ENCODE data around the gene NAT10.

GRCh38 chr11:34151916-34152845 is 46.8 kb downstream of the NAT10 start:
- TF ChIP-seq CTCF (IDR thresholded peaks at IDR 0.05; ENCODE audit: low read length) = no peak
- TF ChIP-seq EZH2 (IDR thresholded peaks at IDR 0.05; ENCODE audit: borderline replicate concordance, low read length) = no peak
